Measurements from ENCODE around the gene AFAP1.

GRCh38 chr4:7710576-7711306 lies 228.9 kb downstream of the AFAP1 start:
- TF ChIP-seq GATA2 (IDR thresholded peaks at IDR 0.05; ENCODE audit: low read depth, low read length) (no peak), GATA3 (IDR thresholded peaks at IDR 0.05; ENCODE audit: low read depth, low read length) (no peak)

Data from SH-SY5Y (cell line).